ENCODE data around the gene MEIKIN.
"Not testable (repeated sequence)": the region's sequence is repeated elsewhere in the genome, so short reads cannot be mapped to it uniquely, and the experiment has no call there.

Gene MEIKIN

GRCh38 chr5:131796793-131797693, 148.4 kb downstream of the MEIKIN start, which contains the start of gene FNIP1:
Gene FNIP1, minus strand, starts transcription at chr5:131797017. Its CDS starts 96 bp downstream, at chr5:131796921.
- peak; percentile 100 for DNase-seq

DNA sequence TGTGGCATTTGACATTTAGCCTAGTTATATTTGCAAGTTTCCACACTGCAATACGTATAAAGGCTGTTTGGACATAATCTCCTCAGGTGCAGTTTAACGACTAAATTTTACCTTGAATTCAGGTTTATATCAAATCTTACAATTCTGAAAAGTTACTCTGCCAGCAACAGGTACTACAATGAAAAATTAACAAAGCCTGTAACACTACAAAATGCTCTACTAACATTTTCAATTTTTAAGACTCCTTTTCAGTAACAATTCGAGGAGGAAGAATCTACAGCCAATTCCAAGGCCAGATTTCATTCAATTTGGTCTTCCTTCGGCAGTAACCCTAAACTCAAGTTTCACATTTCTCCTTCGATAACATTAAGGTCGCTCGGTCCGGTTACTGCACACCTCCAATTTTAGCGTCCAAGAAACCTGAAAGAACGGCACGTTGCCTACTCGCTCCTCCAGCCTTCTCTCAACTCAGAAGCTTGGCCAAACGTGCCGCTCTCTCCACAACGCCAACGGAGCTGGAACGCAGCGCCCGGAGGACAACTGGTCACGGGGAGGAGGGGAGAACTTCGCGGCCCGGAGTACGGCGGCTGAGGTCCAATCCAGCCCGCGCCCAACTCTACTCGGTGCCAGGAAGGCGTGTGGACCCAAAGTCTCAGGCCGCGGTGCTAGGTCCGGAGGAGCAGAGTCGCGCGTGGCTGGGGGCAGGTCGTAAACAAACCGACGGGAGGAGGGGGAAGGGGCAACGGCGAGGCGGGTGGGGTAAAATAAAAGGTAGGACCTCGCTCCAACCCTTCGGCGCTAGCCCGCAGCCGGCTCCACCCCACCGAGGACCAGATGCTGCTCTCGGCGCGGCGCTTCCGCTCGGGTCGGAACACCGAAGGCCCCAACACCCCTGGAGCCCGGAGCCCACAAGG, 149.3 kb downstream of the MEIKIN start:
- peak; percentile 82 for DNase-seq

DNA sequence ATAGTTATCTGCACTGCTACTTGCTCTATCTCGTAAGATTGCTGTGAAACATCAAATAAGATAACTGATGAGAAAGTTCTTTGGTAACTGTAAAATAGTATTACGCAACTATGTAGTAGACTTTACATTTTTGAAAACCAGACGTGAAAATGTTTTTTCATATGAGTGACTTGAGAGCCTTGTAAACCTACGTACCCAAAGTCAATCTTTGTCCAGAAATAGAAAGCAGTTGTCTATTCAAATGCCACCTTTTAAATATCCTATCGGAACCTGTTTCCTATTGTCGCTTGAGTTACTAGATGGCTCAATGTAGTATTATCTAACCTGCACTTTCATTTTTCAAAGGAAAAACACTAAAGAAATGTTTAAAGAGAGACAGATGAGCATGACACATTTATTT, 150.2 kb downstream of the MEIKIN start:
- no peak for DNase-seq

GRCh38 chr5:131794586-131794985, 150.9 kb downstream of the MEIKIN start:
- DNase-seq: no peak

DNA sequence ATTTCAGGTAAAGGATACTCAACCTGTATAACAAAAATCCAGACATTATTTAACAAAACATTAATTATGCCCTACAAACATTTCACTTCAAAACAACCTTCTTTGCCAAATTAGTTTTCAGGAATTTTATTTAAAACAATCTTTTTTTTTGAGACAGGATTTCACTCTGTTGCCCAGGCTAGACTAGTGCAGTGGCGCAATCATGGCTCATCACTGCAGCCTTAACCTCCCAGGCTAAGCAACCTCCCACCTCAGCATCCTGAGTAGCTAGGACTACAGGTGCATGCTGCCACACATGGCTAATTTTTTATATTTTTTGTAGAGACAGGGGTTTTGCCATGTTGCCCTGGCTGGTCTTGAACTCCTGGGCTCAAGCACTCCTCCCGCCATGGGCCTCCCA, 152.6 kb downstream of the MEIKIN start:
- DNase-seq: no peak

DNA sequence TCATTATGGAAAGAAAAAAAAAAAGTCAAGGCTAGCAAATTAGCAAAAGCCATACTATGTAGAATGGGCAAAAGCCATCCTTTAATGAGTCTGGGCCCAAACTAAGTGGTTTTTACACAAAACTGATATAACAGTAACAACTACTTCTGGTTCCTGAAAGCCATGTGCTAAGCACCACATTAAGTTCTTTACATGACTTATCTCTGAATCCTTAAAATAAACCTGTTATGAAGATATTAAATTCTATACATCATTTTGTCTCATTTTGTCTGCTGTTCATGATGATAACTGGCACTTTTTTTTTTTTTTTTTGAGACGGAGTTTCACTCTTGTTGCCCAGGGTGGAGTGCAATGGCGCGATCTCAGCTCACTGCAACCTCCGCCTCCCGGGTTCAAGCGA, 153.6 kb downstream of the MEIKIN start:
- no peak for DNase-seq

- DNase-seq: no peak
Measured at GRCh38 chr5:131790550-131790949, 154.9 kb downstream of the MEIKIN start.

- no peak for DNase-seq
Measured at GRCh38 chr5:131789765-131790164, 155.7 kb downstream of the MEIKIN start.

- DNase-seq: no peak
Measured at GRCh38 chr5:131787736-131788135, 157.7 kb downstream of the MEIKIN start.

GRCh38 chr5:131786900-131787692, 158.4 kb downstream of the MEIKIN start:
- DNase-seq: no peak

DNA sequence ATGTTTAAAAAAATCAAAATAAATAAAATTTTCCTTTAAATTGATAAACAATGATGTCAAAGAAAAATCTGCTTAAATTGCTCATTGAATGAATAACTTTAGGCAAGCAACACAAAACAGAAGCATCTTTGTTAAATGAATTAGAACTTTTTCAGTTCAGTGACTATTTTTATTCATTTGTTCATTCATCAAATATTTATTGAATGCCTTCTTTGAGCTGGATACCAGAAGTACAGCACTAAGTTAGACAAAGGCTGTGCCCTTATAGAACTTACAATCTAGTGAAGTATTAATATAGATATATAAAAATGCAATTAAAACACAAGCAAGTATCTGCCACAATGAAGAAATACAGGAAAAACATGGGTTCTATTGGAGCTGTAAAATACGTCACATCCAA, 159.4 kb downstream of the MEIKIN start:
- DNase-seq: no peak

GRCh38 chr5:131783874-131784273, 161.6 kb downstream of the MEIKIN start:
- DNase-seq: peak; percentile 41

- DNase-seq: no peak
Measured at GRCh38 chr5:131783357-131783756, 162.1 kb downstream of the MEIKIN start.

DNA sequence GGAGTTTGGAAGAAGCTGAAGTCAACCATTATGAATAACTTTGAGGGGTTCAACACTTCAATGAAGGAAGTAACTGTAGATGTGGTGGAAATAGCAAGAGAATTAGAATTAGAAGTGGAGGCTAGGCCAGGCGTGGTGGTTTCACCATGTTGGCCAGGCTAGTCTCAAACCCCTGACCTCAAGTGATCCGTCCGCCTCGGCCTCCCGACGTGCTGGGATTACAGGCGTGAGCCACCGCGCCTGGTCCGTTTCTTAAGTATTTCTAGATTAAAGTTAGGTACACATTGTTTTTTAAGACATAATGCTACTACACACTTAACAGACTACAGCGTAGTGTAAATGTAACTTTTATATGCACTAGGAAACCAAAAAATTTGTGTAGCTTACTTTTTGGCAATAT, 162.7 kb downstream of the MEIKIN start:
- no peak for DNase-seq

DNA sequence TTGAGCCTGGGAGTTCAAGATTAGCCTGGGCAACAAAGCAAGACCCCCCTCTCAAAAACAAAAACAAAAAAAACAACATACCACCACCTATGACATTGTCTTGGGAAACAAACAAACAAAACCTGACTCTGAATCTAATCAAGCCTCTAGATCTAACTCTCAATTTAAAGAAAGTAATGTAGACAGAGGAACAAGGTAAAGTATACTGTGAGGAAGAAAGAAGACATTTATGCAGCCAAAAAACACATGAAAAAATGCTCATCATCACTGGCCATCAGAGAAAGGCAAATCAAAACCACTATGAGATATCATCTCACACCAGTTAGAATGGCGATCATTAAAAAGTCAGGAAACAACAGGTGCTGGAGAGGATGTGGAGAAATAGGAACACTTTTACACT, 167.3 kb downstream of the MEIKIN start:
- not testable (repeated sequence) for DNase-seq

- DNase-seq: no peak
Measured at GRCh38 chr5:131776450-131776849, 169.0 kb downstream of the MEIKIN start.

DNA sequence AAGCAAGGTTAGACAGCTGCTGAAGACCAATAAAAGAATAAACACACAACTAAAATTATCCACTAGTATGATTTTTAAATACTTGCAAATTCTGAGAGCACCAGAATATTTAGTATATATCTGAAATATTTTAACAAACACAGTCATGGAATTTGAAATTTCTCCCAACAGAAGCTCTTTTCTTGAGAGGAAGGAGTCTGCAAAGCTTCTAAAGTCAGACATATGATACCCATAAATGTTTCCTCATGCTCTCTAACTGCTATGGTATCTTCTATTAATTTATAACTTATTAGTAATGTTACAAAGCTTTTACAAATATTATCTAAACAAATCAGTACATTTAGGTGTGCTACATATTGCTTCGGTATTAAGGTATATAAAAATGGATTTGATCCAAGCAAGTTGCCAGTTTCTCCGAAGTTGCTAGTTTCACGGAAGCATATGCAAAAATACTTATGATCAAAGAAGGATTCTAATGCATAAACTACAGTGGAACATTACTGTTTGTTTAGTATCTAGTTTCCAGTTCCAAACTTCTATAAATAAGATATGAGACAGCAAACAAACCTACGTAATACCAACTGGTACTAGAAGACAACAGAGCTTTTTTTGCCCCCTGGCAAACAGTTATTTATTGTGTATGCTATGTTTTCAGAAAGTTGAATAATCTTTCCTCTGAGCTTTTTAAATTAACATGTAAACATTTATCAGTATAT, 170.7 kb downstream of the MEIKIN start:
- peak; percentile 16 for DNase-seq

- DNase-seq: no peak
Measured at GRCh38 chr5:131773805-131774204, 171.7 kb downstream of the MEIKIN start.

DNA sequence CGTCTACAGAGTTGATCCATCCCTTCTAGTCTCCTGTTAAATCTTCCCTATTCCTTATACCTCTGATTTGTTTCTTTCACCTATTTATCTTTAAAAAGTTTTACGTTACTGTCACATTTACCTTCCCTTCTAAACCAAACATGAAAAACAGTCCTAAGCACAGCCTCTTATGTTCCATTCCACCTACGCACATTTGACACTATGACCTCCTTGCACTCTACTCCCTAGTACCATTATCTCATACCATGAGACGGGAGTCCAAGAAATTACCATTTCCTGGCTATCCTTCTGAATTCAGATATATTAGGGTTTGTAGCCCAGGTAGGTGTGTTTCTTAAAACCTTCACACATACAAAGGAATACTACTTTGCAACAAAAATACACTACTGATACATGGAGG, 173.8 kb downstream of the MEIKIN start:
- no peak for DNase-seq

DNA sequence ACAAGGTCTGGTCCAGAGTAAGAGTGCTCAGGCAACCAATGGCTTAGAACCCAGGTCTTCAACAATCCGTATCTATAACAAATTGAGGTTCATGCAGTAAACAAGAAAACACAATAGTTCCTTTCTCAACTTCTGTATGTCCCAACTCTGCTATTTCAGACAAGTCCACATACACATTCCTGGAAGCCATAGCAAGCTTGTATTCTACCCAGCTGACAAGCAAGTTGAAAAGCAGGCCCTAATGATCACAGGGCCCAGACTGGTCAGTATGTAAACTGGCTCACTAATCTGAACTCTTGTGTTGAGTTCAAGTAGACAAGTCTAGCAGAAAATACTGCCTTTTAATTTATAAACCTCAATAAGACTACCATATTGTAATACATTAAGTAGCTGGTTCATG, 175.5 kb downstream of the MEIKIN start:
- DNase-seq: no peak

DNA sequence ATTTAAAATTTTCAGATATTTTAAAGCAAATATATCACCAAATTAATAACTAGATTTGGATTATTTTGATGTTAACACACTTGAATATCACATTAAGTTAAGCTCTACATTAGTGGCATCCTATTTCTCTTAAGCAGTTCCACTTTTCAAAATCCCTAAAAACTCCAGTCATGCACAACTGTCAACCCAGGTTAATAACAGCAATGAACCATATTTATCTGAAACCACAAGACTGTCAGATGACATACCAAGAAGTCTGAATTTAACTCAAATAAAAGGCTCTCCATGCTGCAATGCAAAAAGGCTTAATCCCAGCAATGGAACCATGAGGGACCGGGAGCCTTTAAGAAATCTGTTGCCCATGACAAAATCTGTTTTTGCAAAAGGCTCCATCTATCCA, 176.1 kb downstream of the MEIKIN start:
- no peak for DNase-seq

GRCh38 chr5:131767891-131768290, 177.6 kb downstream of the MEIKIN start:
- DNase-seq: no peak

All from NCI-H69 (cell line).